H54 (cell line): ENCODE results near the gene ATP10B.

Source experiments
- DNase-seq: peaks from one replicate; pipeline ENCODE4 v3.0.0; 2011; ENCODE audit warnings: low spot score, mixed read lengths; ENCODE audit not compliant: insufficient read length
- FAIRE-seq: peaks from 3 replicates; lab custom pipeline; 2011; peaks lifted over from hg19 to GRCh38; lab: Jason Lieb, UNC
- POLR2A ChIP-seq: IDR thresholded peaks from 2 replicates; pipeline ENCODE4 v1.6.1; 2011; ENCODE audit warnings: low read depth, mild to moderate bottlenecking, low read length

ATP10B gene

GRCh38 chr5:160542840-160543239, 309.2 kb downstream of the ATP10B start:
- TF ChIP-seq POLR2A, result no peak
- no peak for DNase-seq
- FAIRE-seq, result no peak

- no peak for DNase-seq
- TF ChIP-seq POLR2A, result no peak
- FAIRE-seq, result no peak
Observed at GRCh38 chr5:160542281-160542680, 309.7 kb downstream of the ATP10B start.

- no peak for TF ChIP-seq POLR2A
- DNase-seq (no peak), FAIRE-seq (no peak)
Observed at GRCh38 chr5:160539431-160539830, 312.6 kb downstream of the ATP10B start.

GRCh38 chr5:160537940-160538339, 314.1 kb downstream of the ATP10B start:
- no peak for FAIRE-seq

GRCh38 chr5:160537116-160537515, 314.9 kb downstream of the ATP10B start:
- DNase-seq, result no peak
- TF ChIP-seq POLR2A, result no peak
- no peak for FAIRE-seq

More at GRCh38 chr5:160537940-160538339, 314.1 kb downstream of the ATP10B start:
- no peak for DNase-seq
- no peak for TF ChIP-seq POLR2A

GRCh38 chr5:160534914-160535313, 317.1 kb downstream of the ATP10B start:
- DNase-seq (no peak), FAIRE-seq (no peak)
- TF ChIP-seq POLR2A, result no peak

- TF ChIP-seq POLR2A, result no peak
- FAIRE-seq (no peak), DNase-seq (no peak)
Observed at GRCh38 chr5:160534125-160534524, 317.9 kb downstream of the ATP10B start.

- no peak for FAIRE-seq
- TF ChIP-seq POLR2A, result no peak
- no peak for DNase-seq
Observed at GRCh38 chr5:160525471-160526261, 326.3 kb downstream of the ATP10B start.

- DNase-seq (no peak), FAIRE-seq (no peak)
- TF ChIP-seq POLR2A, result no peak
Observed at GRCh38 chr5:160524827-160525226, 327.2 kb downstream of the ATP10B start.

GRCh38 chr5:160523502-160524163, 328.4 kb downstream of the ATP10B start:
- FAIRE-seq (no peak), DNase-seq (no peak)
- no peak for TF ChIP-seq POLR2A

- no peak for TF ChIP-seq POLR2A
- no peak for DNase-seq
- no peak for FAIRE-seq
Observed at GRCh38 chr5:160521392-160521663, 330.7 kb downstream of the ATP10B start.

- no peak for FAIRE-seq
- no peak for DNase-seq
- no peak for TF ChIP-seq POLR2A
Observed at GRCh38 chr5:160520609-160521391, 331.2 kb downstream of the ATP10B start.

- TF ChIP-seq POLR2A, result no peak
- no peak for DNase-seq
Observed at GRCh38 chr5:160516696-160517530, 335.1 kb downstream of the ATP10B start.

More at GRCh38 chr5:160516696-160517530, 335.1 kb downstream of the ATP10B start:
- FAIRE-seq, result no peak
